Stimulated activated naive CD8-positive, alpha-beta T cell treated with anti-CD3 and anti-CD28 coated beads, Interleukin-15, Interleukin-2, amounts not matched to agents 100 ng/mL and 50 ng/mL, for 24 hours (primary cell): ENCODE data around the gene STARD13.
"Not testable (repeated sequence)": the region's sequence is repeated elsewhere in the genome, so short reads cannot be mapped to it uniquely, and the experiment has no call there.

Experiments
- H3K27ac Mint-ChIP-seq: one replicate; pipeline ENCODE4 v1.8.0; 2021; ENCODE audit warnings: mild to moderate bottlenecking, mixed read lengths
- H3K27me3 Mint-ChIP-seq: one replicate; pipeline ENCODE4 v1.8.0; 2021; ENCODE audit warnings: mixed read lengths
- H3K36me3 Mint-ChIP-seq: one replicate; pipeline ENCODE4 v1.8.0; 2021; ENCODE audit warnings: low read depth, mixed read lengths
- H3K4me1 Mint-ChIP-seq: one replicate; pipeline ENCODE4 v1.8.0; 2021; ENCODE audit warnings: low read depth, mixed read lengths
- H3K4me3 Mint-ChIP-seq: one replicate; pipeline ENCODE4 v1.8.0; 2021; ENCODE audit warnings: mild to moderate bottlenecking, mixed read lengths
- H3K9me3 Mint-ChIP-seq: one replicate; pipeline ENCODE4 v1.8.0; 2021; ENCODE audit warnings: mixed read lengths

The STARD13 gene

DNA sequence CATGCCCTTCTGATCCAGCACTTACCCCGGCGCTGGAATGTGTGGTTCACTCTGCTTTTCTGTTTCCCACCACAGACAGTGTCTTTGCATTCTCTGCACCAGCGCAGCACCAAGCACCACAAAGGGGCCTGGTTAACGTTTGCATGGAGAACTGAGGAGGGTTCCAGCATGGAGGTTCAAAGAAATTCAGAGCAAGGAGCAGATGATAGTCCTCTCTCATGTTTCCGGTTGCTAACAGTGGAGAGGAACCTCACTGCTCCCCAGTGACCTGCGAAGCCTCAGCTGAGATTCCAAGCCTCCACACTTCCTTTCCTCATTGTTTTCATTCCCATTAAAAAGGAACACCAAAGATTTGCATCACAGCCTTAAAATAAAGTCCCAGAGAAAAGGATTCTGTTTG is 99.7 kb downstream of the STARD13 start:
- Mint-ChIP-seq H3K4me3 (no peak overlapping the region), H3K9me3 (no peaks in the 10 kb centered on the region), H3K4me1 (peaks cover 13% of the 10 kb centered on the region), H3K36me3 (no peaks in the 10 kb centered on the region), H3K27me3 (peaks cover 12% of the 10 kb centered on the region), H3K27ac (no peak overlapping the region)

DNA sequence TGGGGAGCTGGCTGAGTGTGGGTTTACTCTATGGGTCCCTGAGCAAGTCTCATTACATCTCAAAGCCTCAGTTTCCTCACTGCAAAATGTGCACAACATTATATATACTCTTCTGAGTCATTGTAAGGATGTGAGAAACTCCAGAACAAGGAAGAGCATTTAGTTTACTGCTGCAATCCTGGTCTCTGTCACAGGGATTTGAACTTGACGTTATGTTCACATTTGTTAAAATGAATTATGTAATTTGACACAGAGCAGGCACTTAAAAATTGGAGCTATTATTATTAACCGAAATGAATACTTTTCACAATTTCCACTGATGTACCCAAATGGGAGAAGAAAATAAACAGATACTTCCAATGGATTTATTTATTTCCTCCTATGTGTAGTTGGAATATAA is 101.0 kb downstream of the STARD13 start:
- Mint-ChIP-seq H3K4me3 (no peak overlapping the region), H3K36me3 (no peaks in the 10 kb centered on the region), H3K27me3 (peaks cover 22% of the 10 kb centered on the region), H3K27ac (no peak overlapping the region), H3K4me1 (peaks cover 13% of the 10 kb centered on the region), H3K9me3 (no peaks in the 10 kb centered on the region)

DNA sequence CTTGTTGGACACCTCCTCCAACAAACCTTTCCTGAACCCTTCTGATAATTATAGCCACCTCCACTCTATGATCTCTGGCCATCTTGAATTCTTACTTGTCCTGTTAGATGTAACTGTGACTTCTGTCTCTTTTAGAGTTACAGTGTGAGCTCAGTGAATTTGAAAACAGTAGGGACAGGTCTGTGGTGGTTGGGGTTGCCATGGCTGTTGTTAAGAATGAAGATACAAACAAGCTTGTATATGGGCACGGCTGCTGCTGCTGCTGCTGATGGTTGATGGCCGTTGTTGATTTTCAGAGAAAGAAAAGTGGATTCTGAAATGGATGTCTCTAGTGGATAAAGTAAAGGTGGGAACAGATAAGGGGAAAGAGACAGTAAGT is 101.5 kb downstream of the STARD13 start:
- Mint-ChIP-seq H3K27me3 (peaks cover 22% of the 10 kb centered on the region), H3K27ac (no peak overlapping the region), H3K9me3 (no peaks in the 10 kb centered on the region), H3K4me3 (no peak overlapping the region), H3K36me3 (no peaks in the 10 kb centered on the region), H3K4me1 (peaks cover 13% of the 10 kb centered on the region)

DNA sequence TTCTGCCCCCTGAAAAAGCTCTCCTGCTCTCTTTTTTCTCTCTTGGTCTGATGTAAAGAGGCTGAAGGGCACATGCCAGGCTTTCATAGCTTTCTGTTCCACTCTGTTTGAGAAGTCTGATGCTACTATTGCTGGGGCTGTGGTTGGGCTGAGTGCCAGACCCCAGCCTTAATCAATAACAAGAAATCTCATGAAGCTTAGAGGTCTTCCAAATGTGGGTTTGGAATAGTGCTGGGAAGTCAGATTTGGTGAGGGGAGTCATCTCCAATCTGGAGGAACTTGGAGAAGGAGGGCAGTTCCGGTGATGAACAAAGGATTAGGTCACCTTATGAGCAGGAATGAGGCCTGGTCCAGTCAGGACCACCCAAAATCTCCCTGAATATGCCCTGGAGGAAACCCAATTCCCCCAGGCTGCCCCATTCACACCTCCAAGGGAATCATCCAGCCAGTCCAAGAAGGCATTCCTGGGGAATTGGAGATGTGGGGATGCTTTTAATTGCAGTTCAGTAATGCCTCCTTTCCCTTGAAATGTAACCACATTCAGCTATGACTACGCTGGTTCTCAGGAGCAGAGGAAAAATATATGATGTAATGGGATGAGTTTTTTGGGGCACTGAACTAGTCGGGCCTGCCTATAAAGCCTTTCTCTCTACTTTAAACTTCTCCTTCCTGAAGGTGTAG is 102.0 kb downstream of the STARD13 start:
- Mint-ChIP-seq H3K9me3 (no peaks in the 10 kb centered on the region), H3K27me3 (peaks cover 22% of the 10 kb centered on the region), H3K27ac (no peak overlapping the region), H3K36me3 (no peaks in the 10 kb centered on the region), H3K4me1 (peaks cover 13% of the 10 kb centered on the region), H3K4me3 (no peak overlapping the region)

DNA sequence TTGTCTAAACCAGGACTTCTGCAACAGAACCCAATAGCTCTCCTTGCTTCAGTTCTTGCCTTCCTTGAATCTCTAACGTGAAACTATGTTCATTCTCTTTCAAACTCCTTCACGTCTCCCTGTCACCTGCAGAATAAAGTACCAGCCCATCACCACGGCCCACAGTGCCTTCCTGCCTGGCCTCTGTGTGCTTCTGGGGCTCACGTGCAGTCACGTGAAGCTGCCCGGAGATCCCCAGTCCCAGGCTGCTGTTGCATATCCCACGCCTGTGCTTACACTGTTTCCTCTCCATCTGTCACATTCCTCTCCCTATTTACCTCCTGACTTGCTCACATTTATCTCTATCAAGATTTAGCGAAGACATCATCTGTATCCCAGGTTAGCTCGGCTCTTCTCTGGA is 102.8 kb downstream of the STARD13 start:
- H3K4me3 Mint-ChIP-seq = no peak overlapping the region
- H3K27ac Mint-ChIP-seq = no peak overlapping the region
- H3K4me1 Mint-ChIP-seq = peaks cover 9% of the 10 kb centered on the region
- H3K9me3 Mint-ChIP-seq = no peaks in the 10 kb centered on the region
- no peaks in the 10 kb centered on the region for H3K36me3 Mint-ChIP-seq
- H3K27me3 Mint-ChIP-seq = peaks cover 22% of the 10 kb centered on the region

DNA sequence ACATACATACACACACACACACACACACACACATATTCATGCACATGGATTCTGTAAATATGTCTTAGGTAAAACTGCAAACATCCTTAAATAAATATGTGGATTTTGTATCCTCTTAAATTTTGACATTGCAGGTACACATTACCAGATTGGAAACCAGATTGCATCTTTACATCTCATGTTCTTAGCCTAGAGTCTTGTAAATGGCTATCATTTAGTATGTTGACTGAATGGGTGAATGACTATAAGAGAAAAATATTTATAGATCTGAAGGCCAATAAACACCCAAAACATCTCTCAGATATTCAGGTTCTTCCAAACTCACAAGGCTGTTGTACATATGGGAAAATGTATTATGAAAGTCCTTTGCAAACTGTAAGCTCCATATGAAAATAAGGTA is 104.3 kb downstream of the STARD13 start:
- no peaks in the 10 kb centered on the region for H3K4me1 Mint-ChIP-seq
- H3K4me3 Mint-ChIP-seq = no peak overlapping the region
- no peaks in the 10 kb centered on the region for H3K9me3 Mint-ChIP-seq
- peaks cover 22% of the 10 kb centered on the region for H3K27me3 Mint-ChIP-seq
- H3K27ac Mint-ChIP-seq = no peak overlapping the region
- H3K36me3 Mint-ChIP-seq = no peaks in the 10 kb centered on the region

DNA sequence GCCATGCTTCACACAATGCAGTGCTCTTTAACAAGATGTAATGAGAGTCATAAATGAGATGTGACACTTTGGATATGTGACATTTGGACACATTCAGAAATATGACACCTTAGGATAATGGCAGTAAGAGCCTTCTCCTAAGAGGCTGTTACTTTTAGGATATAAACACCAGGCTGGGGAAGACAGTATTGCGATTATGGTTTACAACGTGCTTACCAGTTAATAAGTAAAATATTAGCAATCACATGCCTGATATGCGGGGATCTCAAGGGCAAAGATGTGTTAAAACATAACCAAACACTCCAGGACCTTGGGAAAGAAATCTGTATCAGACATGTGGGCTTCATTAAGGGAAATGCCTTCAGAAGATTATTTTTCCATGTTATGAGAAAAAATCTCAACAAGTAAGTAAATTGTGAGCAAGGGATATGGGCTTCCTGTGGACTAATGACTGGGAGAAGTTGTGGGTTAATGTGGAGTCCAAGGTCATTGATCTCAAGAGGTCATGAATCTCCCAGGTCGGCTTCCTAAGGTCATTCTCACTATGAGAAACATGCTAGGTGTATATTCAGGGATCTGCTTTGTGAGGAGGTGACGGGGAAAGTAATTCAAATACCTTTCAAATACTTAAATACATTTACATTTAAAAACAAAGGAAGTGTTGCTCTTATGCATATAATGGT is 105.3 kb downstream of the STARD13 start:
- Mint-ChIP-seq H3K9me3 (no peaks in the 10 kb centered on the region), H3K36me3 (no peaks in the 10 kb centered on the region), H3K4me1 (no peaks in the 10 kb centered on the region), H3K27ac (no peak overlapping the region), H3K27me3 (peaks cover 22% of the 10 kb centered on the region), H3K4me3 (no peak overlapping the region)

DNA sequence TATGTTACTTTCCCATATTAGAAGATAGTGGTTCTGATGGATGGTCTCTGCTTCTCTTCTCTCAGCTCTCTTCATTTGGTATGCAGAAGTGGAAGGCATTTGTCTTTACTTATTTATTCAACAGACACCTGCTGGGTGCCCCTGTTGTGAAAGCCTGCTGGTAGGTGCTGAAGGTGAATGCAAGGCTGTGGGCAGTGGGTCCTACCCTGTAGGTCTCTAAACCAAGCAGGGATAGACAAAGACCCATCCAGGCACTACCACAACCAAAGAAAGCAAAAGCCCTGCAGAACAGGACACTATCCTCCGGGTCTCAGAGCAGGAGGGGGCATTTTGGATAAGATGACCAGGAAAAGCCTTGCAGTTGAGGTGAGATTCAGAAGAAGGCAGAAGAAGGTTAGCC is 106.1 kb downstream of the STARD13 start:
- Mint-ChIP-seq H3K27me3 (peaks cover 27% of the 10 kb centered on the region), H3K9me3 (no peaks in the 10 kb centered on the region), H3K27ac (no peak overlapping the region), H3K4me1 (no peaks in the 10 kb centered on the region), H3K36me3 (no peaks in the 10 kb centered on the region), H3K4me3 (no peak overlapping the region)

DNA sequence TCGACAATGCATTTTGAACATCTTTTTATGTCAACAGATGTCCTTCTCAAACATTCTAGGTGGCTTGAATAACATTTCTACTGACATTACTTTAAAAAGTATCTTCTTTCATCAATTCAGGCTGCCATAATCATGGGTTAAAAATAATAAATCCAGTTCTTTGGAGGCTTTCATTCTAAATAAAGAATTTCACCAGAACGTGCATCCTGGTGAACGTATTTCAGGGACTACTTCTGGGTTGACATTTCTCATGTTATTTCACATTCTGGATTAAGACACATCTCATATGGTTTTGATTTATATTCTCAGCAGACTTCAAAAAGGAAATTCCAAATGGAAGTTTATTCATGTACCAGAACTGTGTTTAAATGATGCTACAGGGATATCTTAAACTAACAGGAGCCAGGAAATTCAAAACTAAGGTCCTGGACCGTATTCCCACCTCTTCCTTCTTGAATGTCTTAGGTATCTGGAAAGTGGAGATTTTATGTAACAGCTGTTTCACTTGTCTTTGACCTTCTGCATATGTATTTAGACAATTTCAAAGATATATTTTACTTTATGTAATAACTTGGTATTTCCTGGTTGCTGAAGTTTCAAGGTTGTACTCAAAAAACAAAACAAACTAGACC is 107.2 kb downstream of the STARD13 start:
- no peaks in the 10 kb centered on the region for H3K9me3 Mint-ChIP-seq
- no peaks in the 10 kb centered on the region for H3K4me1 Mint-ChIP-seq
- peaks cover 23% of the 10 kb centered on the region for H3K27me3 Mint-ChIP-seq
- H3K27ac Mint-ChIP-seq = no peak overlapping the region
- H3K36me3 Mint-ChIP-seq = no peaks in the 10 kb centered on the region
- no peak overlapping the region for H3K4me3 Mint-ChIP-seq

DNA sequence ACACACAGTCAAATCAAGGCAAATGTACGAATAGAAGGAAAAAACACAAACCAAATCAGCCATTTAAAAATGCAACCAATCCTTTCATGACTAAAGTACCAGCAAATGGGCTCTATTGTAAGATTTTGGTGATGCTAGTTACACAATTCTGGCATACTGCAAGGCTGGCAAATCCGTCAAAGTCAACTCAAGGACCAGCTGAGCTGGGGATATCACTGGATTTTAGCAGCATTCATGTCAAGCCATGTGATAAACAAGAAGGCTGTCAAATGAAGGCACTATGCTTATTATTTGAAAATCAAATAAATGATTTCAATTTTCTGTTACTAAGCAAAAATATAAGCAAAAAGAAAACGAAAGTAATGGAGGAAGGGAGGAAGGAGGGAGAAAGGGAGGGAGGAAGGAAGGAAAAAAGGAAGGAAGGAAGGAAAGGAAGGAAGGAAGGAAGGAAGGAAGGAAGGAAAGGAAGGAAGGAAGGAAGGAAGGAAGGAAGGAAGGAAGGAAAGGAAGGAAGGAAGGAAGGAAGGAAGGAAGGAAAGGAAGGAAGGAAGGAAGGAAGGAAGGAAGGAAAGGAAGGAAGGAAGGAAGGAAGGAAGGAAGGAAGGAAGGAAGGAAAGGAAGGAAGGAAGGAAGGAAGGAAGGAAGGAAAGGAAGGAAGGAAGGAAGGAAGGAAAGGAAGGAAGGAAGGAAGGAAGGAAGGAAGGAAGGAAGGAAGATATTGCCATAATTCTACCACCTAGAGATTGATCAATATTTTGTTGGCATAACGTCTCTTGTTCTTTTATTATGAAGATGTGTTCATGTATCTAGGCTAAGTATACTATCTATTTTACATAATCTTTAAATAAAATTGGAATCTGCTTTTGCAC is 108.0 kb downstream of the STARD13 start:
- peaks cover 23% of the 10 kb centered on the region for H3K27me3 Mint-ChIP-seq
- not testable (repeated sequence) for H3K4me3 Mint-ChIP-seq, H3K36me3 Mint-ChIP-seq, H3K9me3 Mint-ChIP-seq, H3K27ac Mint-ChIP-seq, H3K4me1 Mint-ChIP-seq

DNA sequence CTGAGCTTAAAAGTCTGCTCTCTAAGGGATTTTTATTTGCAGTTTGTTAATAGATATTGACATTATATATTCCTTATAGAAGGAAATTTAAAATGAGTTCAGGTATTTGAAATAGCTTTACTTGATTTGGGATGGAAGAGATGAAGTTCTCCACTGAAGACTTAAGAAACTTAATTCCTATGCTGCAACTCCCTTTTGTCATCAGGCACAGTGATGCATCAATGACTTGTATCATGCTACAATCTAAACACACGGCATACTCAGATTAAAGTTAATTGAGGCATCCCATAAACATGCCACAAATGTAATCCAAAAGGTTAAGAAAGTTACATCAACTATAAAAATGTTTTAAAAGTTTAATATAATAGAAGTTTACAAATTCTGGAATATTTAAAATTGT is 109.0 kb downstream of the STARD13 start:
- no peak overlapping the region for H3K4me3 Mint-ChIP-seq
- H3K27me3 Mint-ChIP-seq = peaks cover 19% of the 10 kb centered on the region
- no peak overlapping the region for H3K27ac Mint-ChIP-seq
- no peaks in the 10 kb centered on the region for H3K36me3 Mint-ChIP-seq
- no peaks in the 10 kb centered on the region for H3K9me3 Mint-ChIP-seq
- H3K4me1 Mint-ChIP-seq = no peaks in the 10 kb centered on the region

DNA sequence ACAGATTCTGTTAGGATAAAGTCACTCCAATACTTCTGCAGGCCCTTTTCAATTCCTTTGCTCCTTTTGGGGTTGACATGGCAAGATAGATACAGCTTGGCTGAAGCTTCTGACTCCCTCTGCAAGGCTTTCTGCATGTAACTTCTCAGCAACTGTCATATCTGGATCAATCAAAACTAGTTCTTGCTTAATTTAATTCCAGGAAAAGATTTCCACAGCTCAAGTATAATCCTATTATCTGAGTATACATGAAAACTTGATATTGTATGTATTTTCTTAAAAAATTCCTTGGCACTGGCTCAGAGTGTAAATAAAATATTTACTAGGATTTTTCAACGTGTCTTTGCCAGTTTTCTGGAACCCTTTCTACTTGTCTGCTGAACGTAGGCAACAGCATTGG is 109.6 kb downstream of the STARD13 start:
- no peak overlapping the region for H3K27ac Mint-ChIP-seq
- no peaks in the 10 kb centered on the region for H3K9me3 Mint-ChIP-seq
- H3K4me1 Mint-ChIP-seq = no peaks in the 10 kb centered on the region
- H3K4me3 Mint-ChIP-seq = no peak overlapping the region
- H3K27me3 Mint-ChIP-seq = peaks cover 17% of the 10 kb centered on the region
- no peaks in the 10 kb centered on the region for H3K36me3 Mint-ChIP-seq

DNA sequence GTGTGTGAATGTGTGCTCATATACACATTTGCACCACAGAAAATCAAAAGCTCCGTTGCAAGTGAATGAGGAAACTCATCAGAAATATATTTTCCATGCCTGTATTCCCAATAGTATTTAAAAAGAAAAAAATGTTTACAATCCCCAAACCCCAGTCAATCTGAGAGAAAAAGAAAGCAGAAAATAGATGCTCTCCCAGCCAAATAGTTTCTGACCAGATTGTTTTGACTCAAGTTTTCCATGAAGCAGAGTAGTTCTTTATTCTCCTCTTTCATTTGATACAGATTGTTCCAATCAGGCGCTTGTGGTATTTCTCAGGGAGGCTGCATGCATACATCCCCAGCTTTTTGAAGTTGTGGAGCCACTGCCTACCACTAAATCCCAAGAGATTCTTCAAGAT is 110.6 kb downstream of the STARD13 start:
- Mint-ChIP-seq H3K27ac (no peak overlapping the region), H3K4me1 (no peaks in the 10 kb centered on the region), H3K9me3 (no peaks in the 10 kb centered on the region), H3K36me3 (no peaks in the 10 kb centered on the region), H3K4me3 (no peak overlapping the region), H3K27me3 (peaks cover 6% of the 10 kb centered on the region)

DNA sequence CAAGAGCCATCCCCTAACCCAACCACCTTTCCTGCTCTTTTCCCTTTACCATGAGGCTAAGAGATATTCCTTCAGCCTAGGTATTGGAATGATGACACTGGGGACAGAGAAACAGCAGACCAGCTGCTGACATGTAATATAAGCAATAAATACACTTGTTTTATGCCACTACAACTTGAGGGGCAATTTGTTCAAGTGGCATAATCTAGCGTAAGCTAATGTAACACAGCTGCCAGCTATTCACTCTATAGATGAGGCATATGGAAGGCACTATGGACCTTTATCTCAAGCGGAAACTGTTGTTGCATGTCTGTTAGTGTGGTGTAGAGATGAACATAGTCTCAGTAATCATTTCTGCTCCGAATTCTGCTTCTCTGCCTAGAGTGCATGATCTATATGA is 111.1 kb downstream of the STARD13 start:
- no peaks in the 10 kb centered on the region for H3K9me3 Mint-ChIP-seq

DNA sequence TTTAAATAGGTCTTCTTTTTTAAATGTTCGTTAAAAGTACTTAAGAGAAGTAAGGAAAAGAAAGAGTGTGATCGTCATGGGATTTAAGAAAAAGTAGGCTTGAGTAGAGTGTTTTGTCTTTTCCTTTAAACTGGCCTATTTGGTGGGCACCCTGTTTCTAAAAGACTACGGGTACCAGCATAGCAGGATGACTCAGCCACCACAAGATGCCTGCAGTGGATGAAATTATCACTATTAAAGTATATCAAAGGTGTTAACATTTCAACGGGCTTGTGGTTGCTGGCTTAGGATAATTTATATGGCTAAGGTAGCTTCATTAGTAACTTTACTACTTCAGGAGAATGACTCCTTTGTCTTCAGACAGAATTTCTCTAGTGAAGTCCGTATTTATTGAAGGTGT is 112.6 kb downstream of the STARD13 start:
- Mint-ChIP-seq H3K4me1 (no peaks in the 10 kb centered on the region), H3K27ac (no peak overlapping the region), H3K4me3 (no peak overlapping the region), H3K9me3 (no peaks in the 10 kb centered on the region), H3K27me3 (peaks cover 12% of the 10 kb centered on the region), H3K36me3 (no peaks in the 10 kb centered on the region)

More for the DNA sequence above, 111.1 kb downstream of the STARD13 start:
- Mint-ChIP-seq H3K27ac (no peak overlapping the region), H3K4me1 (no peaks in the 10 kb centered on the region), H3K27me3 (peaks cover 9% of the 10 kb centered on the region), H3K36me3 (no peaks in the 10 kb centered on the region), H3K4me3 (no peak overlapping the region)
